HepG2 (cell line): ENCODE data around the gene C11orf24. TPM values are rescaled to one million over a fixed set of nuclear protein-coding genes. Genes with fewer than 3 reads are reported as not detected.
A peak's percentile ranks its signal among the peaks of the same experiment; 100 is the strongest.

Source experiments
- CAMTA2 ChIP-seq: sonication (generic); formaldehyde crosslinking; IDR thresholded peaks from 2 replicates; pipeline ENCODE4 v1.4.0; 2020; ENCODE audit warnings: mild to moderate bottlenecking, missing genetic modification reagents, borderline replicate concordance
- CSRNP2 ChIP-seq: sonication (generic); formaldehyde crosslinking; conservative IDR thresholded peaks from 2 replicates; pipeline ENCODE4 v1.8.0; 2022; ENCODE audit warnings: low read depth, missing genetic modification reagents
- DMAP1 ChIP-seq: IDR thresholded peaks from 2 replicates; pipeline ENCODE4 v1.6.1; 2016
- ETV5 ChIP-seq: IDR thresholded peaks from 2 replicates; pipeline ENCODE4 v1.6.1; 2018; ENCODE audit warnings: missing biosample characterization, missing genetic modification reagents, inconsistent platforms, borderline replicate concordance
- FOXP4 ChIP-seq: sonication (generic); formaldehyde crosslinking; IDR thresholded peaks from 2 replicates; pipeline ENCODE4 v1.4.0; 2020; ENCODE audit warnings: missing genetic modification reagents
- GABPB1 ChIP-seq: IDR thresholded peaks from 2 replicates; pipeline ENCODE4 v1.6.1; 2016; ENCODE audit warnings: mild to moderate bottlenecking, missing genetic modification reagents, moderate library complexity, missing compliant biosample characterization
- GTF2F1 ChIP-seq: fragments of 150-350 bp; IDR thresholded peaks from 2 replicates; pipeline ENCODE4 v1.6.1; 2014; ENCODE audit warnings: low read length
- JDP2 ChIP-seq: sonication (generic); formaldehyde crosslinking; IDR thresholded peaks from 2 replicates; pipeline ENCODE4 v1.8.1; 2022; ENCODE audit warnings: missing genetic modification reagents, borderline replicate concordance
- POGK ChIP-seq: sonication (generic); formaldehyde crosslinking; conservative IDR thresholded peaks from 2 replicates; pipeline ENCODE4 v1.8.0; 2022; ENCODE audit warnings: mild to moderate bottlenecking, moderate library complexity, missing genetic modification reagents
- RAD21 ChIP-seq: fragments of 450-650 bp; formaldehyde crosslinking; IDR thresholded peaks from 2 replicates; pipeline ENCODE4 v1.5.0; 2020; ENCODE audit warnings: mild to moderate bottlenecking
- RFX5 ChIP-seq: IDR thresholded peaks from 2 replicates; pipeline ENCODE4 v1.6.1; 2011; ENCODE audit warnings: low read depth, low read length, improper control_type of control experiment
- SIX4 ChIP-seq: sonication (generic); formaldehyde crosslinking; IDR thresholded peaks from 2 replicates; pipeline ENCODE4 v1.4.0; 2020; ENCODE audit warnings: missing genetic modification reagents
- SMARCE1 ChIP-seq: fragments of 450-650 bp; IDR thresholded peaks from 2 replicates; pipeline ENCODE4 v1.6.1; 2017; ENCODE audit warnings: borderline replicate concordance
- SP5 ChIP-seq: IDR thresholded peaks from 2 replicates; pipeline ENCODE4 v1.6.1; 2016; ENCODE audit warnings: low read depth, borderline replicate concordance
- SRY ChIP-seq: sonication (generic); formaldehyde crosslinking; IDR thresholded peaks from 2 replicates; pipeline ENCODE4 v1.8.0; 2022; ENCODE audit warnings: mild to moderate bottlenecking, missing genetic modification reagents
- TBL1XR1 ChIP-seq: fragments of 150-350 bp; IDR thresholded peaks from 2 replicates; pipeline ENCODE4 v1.6.1; 2014; ENCODE audit warnings: borderline replicate concordance, low read length; ENCODE audit not compliant: partially characterized antibody
- TSC22D2 ChIP-seq: sonication (generic); formaldehyde crosslinking; IDR thresholded peaks from 2 replicates; pipeline ENCODE4 v1.5.1; 2020; ENCODE audit warnings: missing genetic modification reagents, mild to moderate bottlenecking, borderline replicate concordance
- XRCC5 ChIP-seq: fragments of 200-400 bp; formaldehyde crosslinking; optimal IDR thresholded peaks from 2 replicates; pipeline ENCODE3; 2017; ENCODE audit warnings: mild to moderate bottlenecking, low read length
- YY1 ChIP-seq: IDR thresholded peaks from 2 replicates; pipeline ENCODE4 v1.6.1; 2011; ENCODE audit warnings: low read length, low read depth, moderate library complexity, mild to moderate bottlenecking; ENCODE audit not compliant: insufficient read depth, insufficient replicate concordance
- ZBTB3 ChIP-seq: sonication (generic); formaldehyde crosslinking; IDR thresholded peaks from 2 replicates; pipeline ENCODE4 v1.4.0; 2020; ENCODE audit warnings: low read depth, mild to moderate bottlenecking, moderate library complexity, missing genetic modification reagents, borderline replicate concordance
- ZFY ChIP-seq: sonication (generic); formaldehyde crosslinking; IDR thresholded peaks from 2 replicates; pipeline ENCODE4 v1.4.0; 2020; ENCODE audit warnings: missing genetic modification reagents
- ZNF12 ChIP-seq: sonication (generic); formaldehyde crosslinking; IDR thresholded peaks from 2 replicates; pipeline ENCODE4 v1.5.0; 2020; ENCODE audit warnings: missing genetic modification reagents
- ZNF232 ChIP-seq: sonication (generic); formaldehyde crosslinking; IDR thresholded peaks from 2 replicates; pipeline ENCODE4 v1.4.0; 2020; ENCODE audit warnings: missing genetic modification reagents, borderline replicate concordance
- ZNF329 ChIP-seq: sonication (generic); formaldehyde crosslinking; IDR thresholded peaks from 2 replicates; pipeline ENCODE4 v1.9.0; 2021; ENCODE audit warnings: low read depth, mild to moderate bottlenecking, missing genetic modification reagents
- ZNF749 ChIP-seq: sonication (generic); formaldehyde crosslinking; IDR thresholded peaks from 2 replicates; pipeline ENCODE4 v1.8.0; 2022; ENCODE audit warnings: mild to moderate bottlenecking, missing genetic modification reagents, moderate library complexity, borderline replicate concordance
- polyA plus RNA-seq, 8 experiments: library from polyadenylated mRNA; depleted of rRNA in 3 of 8; stranded (reverse) in 7 of 8; unstranded in 1 of 8; fragments of >200 nt; fragmentation: Illumina TruSeq in 4 of 8; extraction: Trizol in 4 of 8; gene quantifications; 2 replicates each; pipeline versions ENCODE4 v1.2.1 to v1.2.3, GENCODE V29; 2011 to 2016; ENCODE audit warnings: low read depth in 4 of 8, missing spikeins in 1 of 8, mixed read lengths in 1 of 8; ENCODE audit not compliant: insufficient read depth in 1 of 8
- total RNA-seq, 5 experiments: library from RNA; depleted of rRNA; stranded (reverse); fragments of >200 nt; fragmentation: Illumina TruSeq; extraction: Trizol; gene quantifications; 2 replicates each; pipeline ENCODE4 v1.2.3, GENCODE V29; 2016; ENCODE audit warnings: low read depth in 1 of 5

Gene C11orf24
- total and polyA plus RNA-seq, 2 of the 13 experiments (the other 11 are each of a cell fraction or from before 2014, with no cell fraction given), result 52.9 to 55.5 TPM

GRCh38 chr11:68271781-68272608, at the start of gene C11orf24 (continued):
- no peak for TF ChIP-seq GTF2F1
- TF ChIP-seq POGK (CRISPR knock-in tag), result peak; percentile 39; the same call in 1 of the 2 replicates
- no peak for TF ChIP-seq CAMTA2 (CRISPR knock-in tag)
- TF ChIP-seq ZNF12 (CRISPR knock-in tag), result no peak
- TF ChIP-seq TBL1XR1, result peak; percentile 10
- TF ChIP-seq SMARCE1, result no peak
- no peak for TF ChIP-seq RAD21 (CRISPR knock-in tag)
- TF ChIP-seq YY1, result peak; percentile 53
- TF ChIP-seq SIX4 (CRISPR knock-in tag), result 0 out of 2 replicates have a peak, but pooled peaks have one; percentile 24
- no peak for TF ChIP-seq ZBTB3
- TF ChIP-seq SP5 (CRISPR knock-in tag), result peak; percentile 80
- TF ChIP-seq FOXP4 (CRISPR knock-in tag), result no peak
- TF ChIP-seq GABPB1 (CRISPR knock-in tag), result peak; percentile 95
- TF ChIP-seq JDP2, result no peak
- TF ChIP-seq ZNF329, result peak; percentile 20; the same call in 1 of the 2 replicates
- peak; percentile 89; the same call in 1 of the 2 replicates for TF ChIP-seq ZNF749 (CRISPR knock-in tag)
- TF ChIP-seq SRY (CRISPR knock-in tag), result 0 out of 2 replicates have a peak, but pooled peaks have one; percentile 19
- TF ChIP-seq ZNF232 (CRISPR knock-in tag), result no peak; the same call in 1 of the 2 replicates
- TF ChIP-seq RFX5, result peak; percentile 63
- no peak for TF ChIP-seq DMAP1
- TF ChIP-seq TSC22D2 (CRISPR knock-in tag), result no peak; the same call in 1 of the 2 replicates
- TF ChIP-seq ZFY, result peak; percentile 85
- no peak for TF ChIP-seq XRCC5
- TF ChIP-seq CSRNP2 (CRISPR knock-in tag), result no peak
- peak; percentile 90 for TF ChIP-seq ETV5 (CRISPR knock-in tag)
